Gastroesophageal sphincter (tissue), 3 donors: Measurements from ENCODE around the gene LYRM9.

ENCODE experiments used
- CTCF ChIP-seq, 4 experiments: fragments of 200-600 bp in 2 of 4; fragments of 450-650 bp in 2 of 4; sonication (generic) in 1 of 4; IDR thresholded peaks; one replicate each; pipeline ENCODE4 v1.5.1; 2017 to 2019; ENCODE audit warnings: antibody characterized with exemption in 4 of 4, mild to moderate bottlenecking in 2 of 4, moderate library complexity in 2 of 4
- POLR2A ChIP-seq, 2 donors: fragments of 450-650 bp; IDR thresholded peaks; one replicate each; pipeline ENCODE4 v1.6.1; 2017; ENCODE audit warnings: antibody characterized with exemption in 2 of 2, mild to moderate bottlenecking in 2 of 2, moderate library complexity in 1 of 2
- POLR2AphosphoS5 ChIP-seq: sonication (generic); formaldehyde crosslinking; IDR thresholded peaks from one replicate; pipeline ENCODE4 v1.6.1; 2017; ENCODE audit warnings: antibody characterized with exemption

DNA sequence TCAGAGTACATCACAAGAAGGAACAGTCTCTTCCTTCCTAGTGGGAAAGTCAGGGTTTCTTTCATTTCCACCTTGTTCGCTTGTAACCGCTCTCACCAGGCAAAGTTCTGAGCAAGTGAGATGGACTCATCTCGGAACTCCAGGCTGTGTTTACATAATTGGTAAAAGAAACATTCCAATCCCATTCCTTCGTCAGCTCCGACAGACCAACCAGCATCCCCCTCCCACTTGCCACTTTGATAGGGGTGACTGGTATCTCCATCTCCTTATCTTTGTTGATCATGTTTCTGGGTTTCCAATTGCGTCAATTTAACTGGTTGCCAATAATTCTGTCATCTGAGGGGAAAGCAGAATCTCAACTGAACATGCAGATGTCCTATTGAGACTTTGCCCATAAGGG is 36.8 kb upstream of the LYRM9 start:
- TF ChIP-seq CTCF (IDR thresholded peaks at IDR 0.05): no peak
- TF ChIP-seq POLR2A (IDR thresholded peaks at IDR 0.05): no peak
- TF ChIP-seq POLR2AphosphoS5: no peak
